ENCODE data around the gene THSD4.

Gene THSD4

DNA sequence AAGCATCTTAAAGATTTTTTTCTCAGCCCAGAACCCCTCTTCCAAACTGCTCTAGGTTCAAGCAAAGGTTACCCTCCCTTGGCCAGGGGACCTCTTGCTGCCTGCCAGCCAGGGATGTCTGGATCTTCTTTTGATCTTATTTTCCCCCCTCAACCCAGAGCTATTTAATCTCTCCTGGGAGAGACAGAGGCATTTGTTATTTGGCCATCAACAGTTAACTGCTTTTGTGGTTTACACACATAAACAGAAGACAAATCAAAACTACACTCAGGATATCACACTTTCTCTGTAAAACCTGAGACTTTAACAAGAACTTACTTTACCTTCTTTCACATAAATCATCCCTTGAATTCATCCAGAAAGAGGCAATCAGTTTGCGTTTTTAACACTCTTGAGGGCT is 272.5 kb downstream of the THSD4 start:
- peaks cover 2% of the 10 kb centered on the region for H3K27me3 ChIP-seq (ENCODE audit: insufficient read depth, poor library complexity, severe bottlenecking)
- TF ChIP-seq, protein P1, sequence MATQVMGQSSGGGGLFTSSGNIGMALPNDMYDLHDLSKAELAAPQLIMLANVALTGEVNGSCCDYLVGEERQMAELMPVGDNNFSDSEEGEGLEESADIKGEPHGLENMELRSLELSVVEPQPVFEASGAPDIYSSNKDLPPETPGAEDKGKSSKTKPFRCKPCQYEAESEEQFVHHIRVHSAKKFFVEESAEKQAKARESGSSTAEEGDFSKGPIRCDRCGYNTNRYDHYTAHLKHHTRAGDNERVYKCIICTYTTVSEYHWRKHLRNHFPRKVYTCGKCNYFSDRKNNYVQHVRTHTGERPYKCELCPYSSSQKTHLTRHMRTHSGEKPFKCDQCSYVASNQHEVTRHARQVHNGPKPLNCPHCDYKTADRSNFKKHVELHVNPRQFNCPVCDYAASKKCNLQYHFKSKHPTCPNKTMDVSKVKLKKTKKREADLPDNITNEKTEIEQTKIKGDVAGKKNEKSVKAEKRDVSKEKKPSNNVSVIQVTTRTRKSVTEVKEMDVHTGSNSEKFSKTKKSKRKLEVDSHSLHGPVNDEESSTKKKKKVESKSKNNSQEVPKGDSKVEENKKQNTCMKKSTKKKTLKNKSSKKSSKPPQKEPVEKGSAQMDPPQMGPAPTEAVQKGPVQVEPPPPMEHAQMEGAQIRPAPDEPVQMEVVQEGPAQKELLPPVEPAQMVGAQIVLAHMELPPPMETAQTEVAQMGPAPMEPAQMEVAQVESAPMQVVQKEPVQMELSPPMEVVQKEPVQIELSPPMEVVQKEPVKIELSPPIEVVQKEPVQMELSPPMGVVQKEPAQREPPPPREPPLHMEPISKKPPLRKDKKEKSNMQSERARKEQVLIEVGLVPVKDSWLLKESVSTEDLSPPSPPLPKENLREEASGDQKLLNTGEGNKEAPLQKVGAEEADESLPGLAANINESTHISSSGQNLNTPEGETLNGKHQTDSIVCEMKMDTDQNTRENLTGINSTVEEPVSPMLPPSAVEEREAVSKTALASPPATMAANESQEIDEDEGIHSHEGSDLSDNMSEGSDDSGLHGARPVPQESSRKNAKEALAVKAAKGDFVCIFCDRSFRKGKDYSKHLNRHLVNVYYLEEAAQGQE (IDR thresholded peaks at IDR 0.05; ENCODE audit: insufficient replicate concordance, low read depth) = no peak
- TF ChIP-seq GABPA (IDR thresholded peaks at IDR 0.05; ENCODE audit: low read depth) (no peak), POLR2AphosphoS5 (IDR thresholded peaks at IDR 0.05; ENCODE audit: low read depth) (no peak), SPI1 (IDR thresholded peaks at IDR 0.05; ENCODE audit: borderline replicate concordance, low read depth) (no peak)
- TF ChIP-seq, protein P2, sequence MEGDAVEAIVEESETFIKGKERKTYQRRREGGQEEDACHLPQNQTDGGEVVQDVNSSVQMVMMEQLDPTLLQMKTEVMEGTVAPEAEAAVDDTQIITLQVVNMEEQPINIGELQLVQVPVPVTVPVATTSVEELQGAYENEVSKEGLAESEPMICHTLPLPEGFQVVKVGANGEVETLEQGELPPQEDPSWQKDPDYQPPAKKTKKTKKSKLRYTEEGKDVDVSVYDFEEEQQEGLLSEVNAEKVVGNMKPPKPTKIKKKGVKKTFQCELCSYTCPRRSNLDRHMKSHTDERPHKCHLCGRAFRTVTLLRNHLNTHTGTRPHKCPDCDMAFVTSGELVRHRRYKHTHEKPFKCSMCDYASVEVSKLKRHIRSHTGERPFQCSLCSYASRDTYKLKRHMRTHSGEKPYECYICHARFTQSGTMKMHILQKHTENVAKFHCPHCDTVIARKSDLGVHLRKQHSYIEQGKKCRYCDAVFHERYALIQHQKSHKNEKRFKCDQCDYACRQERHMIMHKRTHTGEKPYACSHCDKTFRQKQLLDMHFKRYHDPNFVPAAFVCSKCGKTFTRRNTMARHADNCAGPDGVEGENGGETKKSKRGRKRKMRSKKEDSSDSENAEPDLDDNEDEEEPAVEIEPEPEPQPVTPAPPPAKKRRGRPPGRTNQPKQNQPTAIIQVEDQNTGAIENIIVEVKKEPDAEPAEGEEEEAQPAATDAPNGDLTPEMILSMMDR (IDR thresholded peaks at IDR 0.05; ENCODE audit: insufficient read depth, low read length) = no peak
- DNase-seq (ENCODE audit: low read depth in 1 of 2, low spot score in 1 of 2) = no peak
- no peak overlapping the region for H3K4me3 ChIP-seq (replicated peaks; ENCODE audit: insufficient read depth, low read length)
- H3K27ac ChIP-seq (replicated peaks) = no peak overlapping the region

DNA sequence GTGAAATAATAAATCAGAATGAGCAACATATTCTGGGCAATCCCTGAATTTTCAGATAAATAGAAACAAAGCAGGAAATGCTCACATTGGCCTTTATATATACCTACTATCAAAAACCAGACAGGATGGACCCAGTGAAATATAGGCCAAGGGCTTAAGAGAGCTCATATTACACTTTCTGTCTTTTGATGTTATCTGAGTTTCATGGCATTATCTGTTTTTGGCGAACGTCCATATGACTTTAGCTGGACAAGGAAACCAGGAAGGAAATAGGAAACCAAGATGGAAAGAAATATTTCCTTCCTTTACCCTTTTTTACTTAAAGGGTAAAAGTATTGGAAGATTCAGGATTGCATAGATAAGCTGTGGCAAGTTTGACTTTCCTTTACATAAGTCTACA is 274.8 kb downstream of the THSD4 start:
- no peak overlapping the region for H3K4me3 ChIP-seq (replicated peaks; ENCODE audit: insufficient read depth, low read length)
- TF ChIP-seq SPI1 (IDR thresholded peaks at IDR 0.05; ENCODE audit: borderline replicate concordance, low read depth) = no peak
- TF ChIP-seq GABPA (IDR thresholded peaks at IDR 0.05; ENCODE audit: low read depth) = no peak
- TF ChIP-seq, protein P1 (IDR thresholded peaks at IDR 0.05; ENCODE audit: insufficient replicate concordance, low read depth) = no peak
- TF ChIP-seq, protein P2 (IDR thresholded peaks at IDR 0.05; ENCODE audit: insufficient read depth, low read length) = no peak
- TF ChIP-seq POLR2AphosphoS5 (IDR thresholded peaks at IDR 0.05; ENCODE audit: low read depth) = no peak
- H3K27ac ChIP-seq (replicated peaks) = no peak overlapping the region
- no peaks in the 10 kb centered on the region for H3K27me3 ChIP-seq (ENCODE audit: insufficient read depth, poor library complexity, severe bottlenecking)
- DNase-seq (ENCODE audit: low read depth in 1 of 2, low spot score in 1 of 2) = no peak

DNA sequence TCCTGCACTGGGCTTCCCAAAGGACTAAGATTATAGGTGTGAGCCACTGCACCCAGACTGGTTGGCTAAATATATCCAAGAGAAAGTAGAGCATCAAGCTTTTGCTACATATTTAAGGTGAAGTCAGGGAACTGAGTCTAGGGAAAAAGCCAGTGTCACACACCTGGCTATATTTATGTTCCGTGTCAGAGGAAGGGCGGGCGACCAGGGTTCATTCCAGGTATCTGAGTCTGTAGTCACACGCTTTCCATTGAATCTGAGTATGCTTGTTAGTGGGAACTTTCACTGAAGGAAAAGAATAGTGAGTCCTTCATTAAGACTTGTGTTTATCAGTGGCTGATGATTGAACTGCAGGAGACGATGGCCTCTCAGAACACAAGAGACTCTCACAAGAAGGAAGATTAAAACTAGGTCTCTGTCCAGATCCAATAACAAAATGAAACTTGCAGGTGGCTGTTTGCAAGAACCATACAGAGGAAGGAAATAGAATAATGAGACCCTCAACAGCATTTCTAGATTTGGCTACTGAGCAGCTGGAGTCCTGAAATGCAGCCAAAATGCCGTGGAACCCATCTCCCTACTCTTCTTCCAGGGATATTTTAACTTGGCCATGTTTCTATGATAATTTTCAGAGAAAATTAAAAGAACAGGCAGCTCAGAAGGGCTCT is 276.3 kb downstream of the THSD4 start:
- DNase-seq (ENCODE audit: low read depth in 1 of 2, low spot score in 1 of 2) = no peak
- TF ChIP-seq, protein P1 (IDR thresholded peaks at IDR 0.05; ENCODE audit: insufficient replicate concordance, low read depth) = no peak
- no peak for TF ChIP-seq POLR2AphosphoS5 (IDR thresholded peaks at IDR 0.05; ENCODE audit: low read depth)
- TF ChIP-seq, protein P2 (IDR thresholded peaks at IDR 0.05; ENCODE audit: insufficient read depth, low read length) = no peak
- TF ChIP-seq GABPA (IDR thresholded peaks at IDR 0.05; ENCODE audit: low read depth) = no peak
- no peak for TF ChIP-seq SPI1 (IDR thresholded peaks at IDR 0.05; ENCODE audit: borderline replicate concordance, low read depth)
- H3K27ac ChIP-seq (replicated peaks) = no peak overlapping the region
- no peak overlapping the region for H3K4me3 ChIP-seq (replicated peaks; ENCODE audit: insufficient read depth, low read length)
- H3K27me3 ChIP-seq (ENCODE audit: insufficient read depth, poor library complexity, severe bottlenecking) = no peaks in the 10 kb centered on the region

All from HL-60 (cell line).